Large intestine (tissue), 3 donors: ENCODE measurements around the gene NFE2L2. TPM values are rescaled to one million over a fixed set of nuclear protein-coding genes. Genes with fewer than 3 reads are reported as not detected.
"Not testable (repeated sequence)": the region's sequence is repeated elsewhere in the genome, so short reads cannot be mapped to it uniquely, and the experiment has no call there.

Experiments used
- DNase-seq, 2 donors: peaks; one replicate each; pipeline versions ENCODE4 v3.0.0 to v3.0.0-alpha.2; 2013
- H3K27ac ChIP-seq: one replicate; pipeline ENCODE4 v1.5.1; 2013; ENCODE audit warnings: low read length
- H3K27me3 ChIP-seq: 2 replicates; pipeline ENCODE4 v1.6.1; 2013; ENCODE audit warnings: low read length; ENCODE audit not compliant: control insufficient read depth, insufficient read depth
- H3K36me3 ChIP-seq: 2 replicates; pipeline ENCODE4 v1.6.1; 2013; ENCODE audit warnings: low read length; ENCODE audit not compliant: control insufficient read depth, insufficient read depth
- H3K4me1 ChIP-seq: one replicate; pipeline ENCODE4 v1.6.1; 2013; ENCODE audit warnings: low read length; ENCODE audit not compliant: control insufficient read depth, insufficient read depth
- H3K4me3 ChIP-seq: one replicate; pipeline ENCODE4 v1.5.1; 2013; ENCODE audit warnings: low read length
- H3K9me3 ChIP-seq: one replicate; pipeline ENCODE4 v1.6.1; 2013; ENCODE audit warnings: mild to moderate bottlenecking, low read depth, low read length, moderate library complexity; ENCODE audit not compliant: control insufficient read depth
- WGBS: methylation state at CpG from one replicate; pipeline ENCODE4 v1.1.5; 2013; ENCODE audit warnings: low lambda C conversion rate; ENCODE audit not compliant: insufficient coverage; 5-methylcytosine and 5-hydroxymethylcytosine counted together
- polyA plus RNA-seq: library from polyadenylated mRNA; unstranded; fragments of 120-200 nt; gene quantifications from one replicate; pipeline ENCODE4 v1.2.1, GENCODE V29; 2013

NFE2L2 gene
- polyA plus RNA-seq, 1 donor, result 86.4 TPM

GRCh38 chr2:177249038-177249437 lies 15.5 kb downstream of the NFE2L2 start:
- Histone ChIP-seq H3K27ac (no peak overlapping the region), H3K36me3 (peaks cover 7% of the 10 kb centered on the region), H3K9me3 (no peaks in the 10 kb centered on the region), H3K27me3 (no peaks in the 10 kb centered on the region), H3K4me3 (no peak overlapping the region), H3K4me1 (peaks cover 28% of the 10 kb centered on the region)
- no peak for DNase-seq
- 80% methylated on average over 1 of the region's 7 CpGs for WGBS

- Histone ChIP-seq H3K27ac (no peak overlapping the region), H3K36me3 (peaks cover 10% of the 10 kb centered on the region), H3K27me3 (no peaks in the 10 kb centered on the region), H3K9me3 (no peaks in the 10 kb centered on the region), H3K4me3 (no peak overlapping the region), H3K4me1 (peaks cover 26% of the 10 kb centered on the region)
- no peak for DNase-seq
- 40% methylated on average over 1 of the region's 6 CpGs for WGBS
Measured at GRCh38 chr2:177247693-177248262, 16.7 kb downstream of the NFE2L2 start.

GRCh38 chr2:177246523-177247030 lies 17.9 kb downstream of the NFE2L2 start:
- not testable (repeated sequence) for H3K9me3 ChIP-seq, H3K27me3 ChIP-seq, H3K4me3 ChIP-seq, DNase-seq, H3K27ac ChIP-seq
- Histone ChIP-seq H3K4me1 (peaks cover 31% of the 10 kb centered on the region), H3K36me3 (peaks cover 10% of the 10 kb centered on the region)
- no CpG with 5 or more reads among the region's 2 CpGs for WGBS

- Histone ChIP-seq H3K36me3 (peaks cover 10% of the 10 kb centered on the region), H3K4me3 (no peak overlapping the region), H3K27me3 (no peaks in the 10 kb centered on the region), H3K9me3 (no peaks in the 10 kb centered on the region), H3K4me1 (peaks cover 37% of the 10 kb centered on the region), H3K27ac (no peak overlapping the region)
- whole genome bisulfite sequencing, result no CpG with 5 or more reads among the region's 3 CpGs
- no peak for DNase-seq
Measured at GRCh38 chr2:177246000-177246399, 18.5 kb downstream of the NFE2L2 start.

- no peak for DNase-seq
- H3K4me3 ChIP-seq, result no peak overlapping the region
- H3K9me3 ChIP-seq, result no peaks in the 10 kb centered on the region
- 20% methylated on average over 1 of the region's 4 CpGs for WGBS
- H3K27me3 ChIP-seq, result no peaks in the 10 kb centered on the region
- H3K4me1 ChIP-seq, result peaks cover 44% of the 10 kb centered on the region
- no peak overlapping the region for H3K27ac ChIP-seq
- H3K36me3 ChIP-seq, result peaks cover 10% of the 10 kb centered on the region
Measured at GRCh38 chr2:177245010-177245422, 19.5 kb downstream of the NFE2L2 start.

- no peak overlapping the region for H3K27ac ChIP-seq
- H3K36me3 ChIP-seq, result peaks cover 10% of the 10 kb centered on the region
- no peaks in the 10 kb centered on the region for H3K27me3 ChIP-seq
- no peak for DNase-seq
- peaks cover 48% of the 10 kb centered on the region for H3K4me1 ChIP-seq
- WGBS, result no CpG with 5 or more reads among the region's 6 CpGs
- H3K9me3 ChIP-seq, result no peaks in the 10 kb centered on the region
- no peak overlapping the region for H3K4me3 ChIP-seq
Measured at GRCh38 chr2:177244244-177244771, 20.2 kb downstream of the NFE2L2 start.

- H3K9me3 ChIP-seq, result no peaks in the 10 kb centered on the region
- peaks cover 49% of the 10 kb centered on the region for H3K4me1 ChIP-seq
- H3K27me3 ChIP-seq, result no peaks in the 10 kb centered on the region
- peaks cover 3% of the 10 kb centered on the region for H3K36me3 ChIP-seq
- peak overlapping the region; percentile 81 for H3K27ac ChIP-seq
- DNase-seq, result no peak
- no peak overlapping the region for H3K4me3 ChIP-seq
Measured at GRCh38 chr2:177243476-177243875, 21.1 kb downstream of the NFE2L2 start.

- no peak for DNase-seq
- Histone ChIP-seq H3K4me1 (peaks cover 52% of the 10 kb centered on the region), H3K27ac (peak overlapping the region; percentile 81), H3K36me3 (peaks cover 3% of the 10 kb centered on the region), H3K4me3 (no peak overlapping the region), H3K9me3 (no peaks in the 10 kb centered on the region), H3K27me3 (no peaks in the 10 kb centered on the region)
- no CpG with 5 or more reads among the region's 3 CpGs for WGBS
Measured at GRCh38 chr2:177243073-177243472, 21.5 kb downstream of the NFE2L2 start.

GRCh38 chr2:177242121-177242987 lies 22.2 kb downstream of the NFE2L2 start:
- Histone ChIP-seq H3K36me3 (peaks cover 3% of the 10 kb centered on the region), H3K27me3 (no peaks in the 10 kb centered on the region), H3K4me3 (no peak overlapping the region), H3K9me3 (no peaks in the 10 kb centered on the region), H3K27ac (peak overlapping the region; percentile 81), H3K4me1 (peaks cover 47% of the 10 kb centered on the region)
- WGBS, result 51% methylated on average over 3 of the region's 5 CpGs
- DNase-seq, result peak; percentile 56 to 69

GRCh38 chr2:177241711-177242120 lies 22.8 kb downstream of the NFE2L2 start:
- Histone ChIP-seq H3K9me3 (no peaks in the 10 kb centered on the region), H3K36me3 (peaks cover 3% of the 10 kb centered on the region), H3K4me3 (no peak overlapping the region), H3K27me3 (no peaks in the 10 kb centered on the region), H3K27ac (peak overlapping the region; percentile 81), H3K4me1 (peaks cover 47% of the 10 kb centered on the region)
- DNase-seq, result no peak
- no CpG with 5 or more reads among the region's 1 CpG for WGBS
